OCI-LY1 (cell line): ENCODE data around the gene RHOBTB3.

Experiments
- H2AFZ ChIP-seq: fragments of 200-600 bp; sonication (generic), shearing (Covaris generic); 2 replicates; pipeline ENCODE4 v1.6.0; 2014; ENCODE audit warnings: antibody characterized with exemption, mild to moderate bottlenecking, low read length
- H3F3A ChIP-seq: fragments of 200-600 bp; sonication (generic), shearing (Covaris generic); 2 replicates; pipeline ENCODE4 v1.6.0; 2014; ENCODE audit warnings: mild to moderate bottlenecking, antibody characterized with exemption, low read length, moderate library complexity; ENCODE audit not compliant: insufficient read depth
- H3K27ac ChIP-seq: fragments of 200-600 bp; sonication (generic); 2 replicates; pipeline ENCODE4 v1.5.1; 2014; ENCODE audit warnings: low read length, mixed run types, mild to moderate bottlenecking, low read depth; ENCODE audit not compliant: poor library complexity, severe bottlenecking
- H3K27me3 ChIP-seq: fragments of 200-600 bp; sonication (generic); 2 replicates; pipeline ENCODE4 v1.6.0; 2014; ENCODE audit warnings: antibody characterized with exemption, mild to moderate bottlenecking, low read length, moderate library complexity; ENCODE audit not compliant: insufficient read depth
- H3K36me3 ChIP-seq: fragments of 200-600 bp; sonication (generic); 2 replicates; pipeline ENCODE4 v1.6.1; 2014; ENCODE audit warnings: mild to moderate bottlenecking, antibody characterized with exemption, low read length, moderate library complexity, mixed read lengths; ENCODE audit not compliant: insufficient read depth
- H3K4me1 ChIP-seq: fragments of 200-600 bp; sonication (generic); 2 replicates; pipeline ENCODE4 v1.5.1; 2014; ENCODE audit warnings: mild to moderate bottlenecking, low read length, moderate library complexity; ENCODE audit not compliant: insufficient read depth, severe bottlenecking
- H3K4me2 ChIP-seq: fragments of 200-600 bp; sonication (generic), shearing (Covaris generic); 2 replicates; pipeline ENCODE4 v1.6.1; 2014; ENCODE audit warnings: low read length
- H3K4me3 ChIP-seq: fragments of 200-600 bp; sonication (generic); 2 replicates; pipeline ENCODE4 v1.5.1; 2014; ENCODE audit warnings: low read length, low read depth, mild to moderate bottlenecking, mixed read lengths; ENCODE audit not compliant: poor library complexity, severe bottlenecking
- H3K79me2 ChIP-seq: fragments of 200-600 bp; shearing (Covaris generic); 2 replicates; pipeline ENCODE4 v1.6.1; 2016; ENCODE audit warnings: mixed run types, low read length, mixed read lengths; ENCODE audit not compliant: insufficient read depth
- H3K9ac ChIP-seq: fragments of 200-600 bp; sonication (generic), shearing (Covaris generic); 2 replicates; pipeline ENCODE4 v1.6.1; 2014; ENCODE audit warnings: mild to moderate bottlenecking, low read length, mixed read lengths
- H3K9me2 ChIP-seq: fragments of 200-600 bp; sonication (generic), shearing (Covaris generic); 2 replicates; pipeline ENCODE4 v1.6.1; 2014; ENCODE audit warnings: low read depth, mild to moderate bottlenecking, low read length, mixed read lengths
- H3K9me3 ChIP-seq: fragments of 200-600 bp; shearing (Covaris generic); 2 replicates; pipeline ENCODE4 v1.6.1; 2014; ENCODE audit warnings: low read length, mixed read lengths
- H4K20me1 ChIP-seq: fragments of 200-600 bp; sonication (generic), shearing (Covaris generic); 2 replicates; pipeline ENCODE4 v1.6.0; 2016; ENCODE audit warnings: mild to moderate bottlenecking, low read length; ENCODE audit not compliant: insufficient read depth
- CTCF ChIP-seq: fragments of 200-600 bp; sonication (generic), shearing (Covaris generic); IDR thresholded peaks from 2 replicates; pipeline ENCODE4 v1.5.1; 2017; ENCODE audit warnings: mild to moderate bottlenecking, antibody characterized with exemption, low read length, moderate library complexity, mixed read lengths
- EZH2 ChIP-seq: fragments of 200-600 bp; sonication (generic), shearing (Covaris generic); IDR thresholded peaks from 2 replicates; pipeline ENCODE4 v1.8.0; 2017; ENCODE audit warnings: borderline replicate concordance, mixed run types, mild to moderate bottlenecking, antibody characterized with exemption, low read length, moderate library complexity, mixed read lengths

Gene RHOBTB3

GRCh38 chr5:95731571-95732554, 727 bp downstream of the RHOBTB3 start:
- peak overlapping the region; percentile 64 for H3K4me2 ChIP-seq
- H3K27ac ChIP-seq, result no peak overlapping the region
- H3K27me3 ChIP-seq, result no peaks in the 10 kb centered on the region; the same call in 1 of the 2 replicates
- no peaks in the 10 kb centered on the region for H3K36me3 ChIP-seq
- no peak overlapping the region for H3K9ac ChIP-seq
- no peak overlapping the region for H2AFZ ChIP-seq
- H3K4me1 ChIP-seq, result peaks cover 6% of the 10 kb centered on the region
- H4K20me1 ChIP-seq, result no peaks in the 10 kb centered on the region
- no peaks in the 10 kb centered on the region for H3K9me2 ChIP-seq
- H3K4me3 ChIP-seq, result peak overlapping the region; percentile 53
- no peaks in the 10 kb centered on the region for H3K79me2 ChIP-seq
- no peak for TF ChIP-seq EZH2
- no peak for TF ChIP-seq CTCF
- no peaks in the 10 kb centered on the region for H3K9me3 ChIP-seq
- H3F3A ChIP-seq, result no peaks in the 10 kb centered on the region

- Histone ChIP-seq H4K20me1 (no peaks in the 10 kb centered on the region), H3K79me2 (no peaks in the 10 kb centered on the region), H3F3A (no peaks in the 10 kb centered on the region), H3K36me3 (no peaks in the 10 kb centered on the region), H3K9me3 (no peaks in the 10 kb centered on the region), H2AFZ (no peak overlapping the region), H3K4me2 (no peak overlapping the region), H3K4me3 (no peak overlapping the region), H3K27ac (no peak overlapping the region), H3K4me1 (peaks cover 6% of the 10 kb centered on the region), H3K9ac (no peak overlapping the region), H3K27me3 (no peaks in the 10 kb centered on the region; the same call in 1 of the 2 replicates), H3K9me2 (no peaks in the 10 kb centered on the region)
- TF ChIP-seq EZH2 (no peak), CTCF (no peak)
Observed at GRCh38 chr5:95733107-95733665, 2.0 kb downstream of the RHOBTB3 start.

- no peak overlapping the region for H3K4me2 ChIP-seq
Observed at GRCh38 chr5:95734187-95734586, 3.1 kb downstream of the RHOBTB3 start.

More at GRCh38 chr5:95734187-95734586, 3.1 kb downstream of the RHOBTB3 start:
- H3K79me2 ChIP-seq, result no peaks in the 10 kb centered on the region
- no peaks in the 10 kb centered on the region for H3F3A ChIP-seq
- TF ChIP-seq EZH2 (no peak), CTCF (no peak)
- H3K9me2 ChIP-seq, result no peaks in the 10 kb centered on the region
- no peaks in the 10 kb centered on the region for H4K20me1 ChIP-seq
- no peak overlapping the region for H3K27ac ChIP-seq
- H2AFZ ChIP-seq, result no peak overlapping the region
- H3K36me3 ChIP-seq, result no peaks in the 10 kb centered on the region
- peaks cover 6% of the 10 kb centered on the region for H3K4me1 ChIP-seq
- no peak overlapping the region for H3K4me3 ChIP-seq
- H3K27me3 ChIP-seq, result no peaks in the 10 kb centered on the region; the same call in 1 of the 2 replicates
- H3K9ac ChIP-seq, result no peak overlapping the region
- no peaks in the 10 kb centered on the region for H3K9me3 ChIP-seq
